WTC11 (cell line): ENCODE data around the gene PAQR4. TPM values are rescaled to one million over a fixed set of nuclear protein-coding genes. Genes with fewer than 3 reads are reported as not detected.

Source experiments
- ATAC-seq: fragments of 200-7000 bp; cut with Tn5 transposase; 2 replicates; pipeline ENCODE4 v1.10.0; 2021; ENCODE audit warnings: mild to moderate bottlenecking, moderate library complexity
- CTCF ChIA-PET: fragments of 300-600 bp; sonication (Branson Sonifier 250); formaldehyde crosslinking; loops from one replicate; lab custom pipeline; 2021; ENCODE audit warnings: antibody characterized with exemption; lab: Charles Lee
- POLR2A ChIA-PET: fragments of 350-600 bp; sonication (Branson Sonifier 250); formaldehyde crosslinking; loops from one replicate; lab custom pipeline; 2021; ENCODE audit warnings: antibody characterized with exemption; lab: Charles Lee
- DNase-seq: peaks from one replicate; pipeline ENCODE4 v3.0.0; 2021; ENCODE audit warnings: low spot score
- H3K27ac Mint-ChIP-seq: 2 replicates; pipeline ENCODE4 v1.8.0; 2021; ENCODE audit warnings: mixed read lengths
- H3K27me3 Mint-ChIP-seq: 2 replicates; pipeline ENCODE4 v1.8.0; 2021; ENCODE audit warnings: low read depth, mild to moderate bottlenecking, moderate library complexity, mixed read lengths
- H3K36me3 Mint-ChIP-seq: 2 replicates; pipeline ENCODE4 v1.8.0; 2021; ENCODE audit warnings: mixed read lengths
- H3K4me1 Mint-ChIP-seq: 2 replicates; pipeline ENCODE4 v1.8.0; 2022; ENCODE audit warnings: mixed read lengths
- H3K4me3 Mint-ChIP-seq: 2 replicates; pipeline ENCODE4 v1.8.0; 2021; ENCODE audit warnings: mild to moderate bottlenecking, moderate library complexity, mixed read lengths
- H3K9me3 Mint-ChIP-seq: 2 replicates; pipeline ENCODE4 v1.8.0; 2021; ENCODE audit warnings: mixed read lengths
- AR ChIP-seq: fragments of 250-450 bp; sonication (Bioruptor Pico); IDR thresholded peaks from 2 replicates; pipeline ENCODE4 v1.9.0; 2021; ENCODE audit warnings: mild to moderate bottlenecking
- ARID4B ChIP-seq: sonication (generic); formaldehyde crosslinking; IDR thresholded peaks from 2 replicates; pipeline ENCODE4 v1.8.0; 2023; ENCODE audit warnings: missing genetic modification reagents, mild to moderate bottlenecking, borderline replicate concordance
- ATF2 ChIP-seq: sonication (generic); formaldehyde crosslinking; IDR thresholded peaks from 2 replicates; pipeline ENCODE4 v1.8.1; 2022; ENCODE audit warnings: low read depth, missing genetic modification reagents, borderline replicate concordance
- ATF3 ChIP-seq: sonication (generic); formaldehyde crosslinking; conservative IDR thresholded peaks from 2 replicates; pipeline ENCODE4 v1.8.1; 2022; ENCODE audit warnings: mild to moderate bottlenecking, missing genetic modification reagents
- CREM ChIP-seq: sonication (generic); formaldehyde crosslinking; IDR thresholded peaks from 2 replicates; pipeline ENCODE4 v1.8.1; 2022; ENCODE audit warnings: mild to moderate bottlenecking, missing genetic modification reagents, moderate library complexity
- ELF4 ChIP-seq: sonication (generic); formaldehyde crosslinking; IDR thresholded peaks from 2 replicates; pipeline ENCODE4 v1.8.1; 2022; ENCODE audit warnings: low read depth, mild to moderate bottlenecking, moderate library complexity, missing genetic modification reagents
- FOXK1 ChIP-seq: sonication (generic); formaldehyde crosslinking; IDR thresholded peaks from 2 replicates; pipeline ENCODE4 v1.8.0; 2022; ENCODE audit warnings: mild to moderate bottlenecking, moderate library complexity, missing genetic modification reagents
- HMGA2 ChIP-seq: fragments of 250-450 bp; sonication (Bioruptor Pico); IDR thresholded peaks from 2 replicates; pipeline ENCODE4 v1.4.0; 2021; ENCODE audit warnings: mild to moderate bottlenecking, moderate library complexity
- MYBL2 ChIP-seq: sonication (generic); formaldehyde crosslinking; IDR thresholded peaks from 2 replicates; pipeline ENCODE4 v1.8.1; 2023; ENCODE audit warnings: mild to moderate bottlenecking, moderate library complexity, missing genetic modification reagents
- SMAD3 ChIP-seq: sonication (generic); formaldehyde crosslinking; IDR thresholded peaks from 2 replicates; pipeline ENCODE4 v1.8.0; 2022; ENCODE audit warnings: missing genetic modification reagents, mild to moderate bottlenecking, borderline replicate concordance
- ZNF416 ChIP-seq: fragments of 250-450 bp; sonication (Bioruptor Pico); IDR thresholded peaks from 2 replicates; pipeline ENCODE4 v1.9.0; 2021; ENCODE audit warnings: mild to moderate bottlenecking, inconsistent platforms
- total RNA-seq: library from RNA; stranded (reverse); gene quantifications from 3 replicates; pipeline ENCODE4 v1.2.3, GENCODE V29; 2021

PAQR4 gene
- total RNA-seq, 1 experiment from 2014 or later, result 32.4 TPM

GRCh38 chr16:3007957-3008689 is 39.0 kb downstream of the PAQR4 start (continued):
- peak; percentile 30; the same call in 1 of the 2 replicates for TF ChIP-seq ARID4B (CRISPR knock-in tag)
- no peak for TF ChIP-seq SMAD3 (CRISPR knock-in tag)
- no peak for TF ChIP-seq ATF2 (CRISPR knock-in tag)
- no peak for TF ChIP-seq ATF3 (CRISPR knock-in tag)
- TF ChIP-seq ZNF416 (CRISPR knock-in tag), result no peak
- no peak for TF ChIP-seq MYBL2
- peak; percentile 65 for TF ChIP-seq FOXK1 (CRISPR knock-in tag)

- Mint-ChIP-seq H3K27ac (peak overlapping the region; percentile 100), H3K36me3 (no peaks in the 10 kb centered on the region), H3K4me1 (peaks cover 67% of the 10 kb centered on the region), H3K4me3 (peak overlapping the region; percentile 74), H3K9me3 (no peaks in the 10 kb centered on the region), H3K27me3 (no peaks in the 10 kb centered on the region)
- DNase-seq (no peak), ATAC-seq (no peak)
- TF ChIP-seq HMGA2 (no peak), AR (0 out of 2 replicates have a peak, but pooled peaks have one; percentile 4), ELF4 (no peak), CREM (0 out of 2 replicates have a peak, but pooled peaks have one; percentile 19)
- POLR2A ChIA-PET, result interaction anchor here (1.2 to 13.9 kb wide), 6 partner anchors 13 to 91 kb away, joined by 3 to 502 read pairs (median 6); partner anchors contain the start of genes CLDN6, HCFC1R1, THOC6 and TNFRSF12A
- CTCF ChIA-PET, result interaction anchor here (1.1 to 13.4 kb wide), 5 partner anchors 13 to 32 kb away, joined by 3 to 360 read pairs (median 7); partner anchors contain the start of genes CLDN6, HCFC1R1, THOC6 and TNFRSF12A
Observed at GRCh38 chr16:3008690-3009037, 39.5 kb downstream of the PAQR4 start.
